HG03095 (cell line): Measurements from ENCODE around the gene GALNT15.

Source experiments
- ATAC-seq: cut with Tn5 transposase; IDR thresholded peaks from one replicate; pipeline ENCODE4 v1.9.1; 2021; ENCODE audit warnings: moderate library complexity; ENCODE audit not compliant: unreplicated experiment

Gene GALNT15

GRCh38 chr3:16150285-16150684 is 24.2 kb upstream of the GALNT15 start:
- no peak for ATAC-seq

DNA sequence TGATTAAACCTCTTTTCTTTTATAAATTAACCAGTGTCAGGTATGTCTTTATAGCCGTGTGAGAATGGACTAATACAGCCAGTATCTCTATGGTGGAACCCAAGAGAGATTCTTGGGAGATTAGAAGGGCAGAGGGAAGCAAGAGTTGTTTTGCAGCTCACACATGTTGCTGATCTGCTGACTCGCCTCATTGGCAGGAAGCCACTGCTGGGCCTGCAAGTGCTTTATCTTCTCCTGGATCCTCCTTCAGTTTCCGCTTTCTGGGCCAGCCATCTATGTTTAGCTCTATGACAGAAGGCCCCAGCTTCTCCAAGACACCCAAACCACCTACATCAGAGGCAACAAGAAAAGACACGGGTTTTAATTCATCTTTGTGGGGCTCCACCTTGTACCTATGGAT is 23.4 kb upstream of the GALNT15 start:
- ATAC-seq = no peak

DNA sequence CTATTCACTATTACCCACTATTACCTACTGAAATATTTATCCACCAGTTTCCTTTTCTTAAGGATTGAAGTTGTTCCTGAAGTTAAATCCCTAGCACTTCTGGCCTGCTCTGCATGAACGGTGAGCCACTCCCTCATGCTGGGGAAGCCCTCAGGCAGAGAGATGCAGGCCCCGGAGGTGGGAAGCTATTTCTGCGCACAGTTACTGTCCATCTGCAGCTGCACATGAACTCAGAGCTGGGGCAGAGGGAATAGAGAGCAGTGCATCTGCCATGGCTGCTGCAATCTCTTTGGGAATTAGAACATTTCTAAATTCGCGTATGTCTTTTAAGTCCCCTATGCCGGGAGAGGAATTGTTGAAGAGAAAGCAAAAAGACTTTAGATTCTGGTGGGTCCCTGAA is 6.3 kb upstream of the GALNT15 start:
- ATAC-seq = no peak

GRCh38 chr3:16171009-16171408 is 3.5 kb upstream of the GALNT15 start:
- ATAC-seq = no peak

DNA sequence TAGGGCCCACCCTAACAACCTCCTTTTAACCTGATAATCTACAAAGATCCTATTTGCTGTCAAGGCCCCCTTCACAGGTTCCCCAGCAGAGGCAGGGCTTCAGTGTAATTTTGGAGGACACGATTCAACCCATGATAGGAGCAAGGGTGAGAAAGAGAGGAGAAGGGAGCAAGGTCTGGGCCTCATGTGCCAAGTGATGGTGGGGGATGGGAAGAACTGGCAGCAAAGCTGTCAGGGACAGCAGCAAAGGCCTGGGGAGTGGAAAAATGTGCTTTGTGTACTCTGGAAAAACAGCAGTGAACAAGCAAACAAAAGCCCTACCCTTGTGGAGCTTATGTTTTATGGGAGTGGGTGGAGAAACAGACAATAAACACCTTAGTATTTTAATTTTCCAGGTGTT is 2.7 kb upstream of the GALNT15 start:
- no peak for ATAC-seq

- no peak for ATAC-seq
These were observed 1.0 kb upstream of the GALNT15 start for GRCh38 chr3:16173283-16174025.

DNA sequence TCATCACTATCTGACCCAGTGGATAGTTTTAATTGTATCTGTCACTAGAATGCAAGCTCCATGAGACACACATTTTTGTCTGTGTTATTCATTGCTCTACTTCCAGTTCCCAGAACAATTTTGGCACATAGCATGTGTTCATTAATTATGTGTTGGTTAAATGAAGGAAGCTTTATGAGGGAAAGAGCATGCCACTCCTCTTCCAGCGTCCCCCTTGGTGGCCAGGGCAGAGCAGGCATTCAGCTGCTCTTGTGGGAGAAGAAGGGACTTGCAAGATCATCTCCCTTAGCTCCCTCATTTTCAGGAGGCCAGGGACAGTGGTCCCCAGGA is 489 bp upstream of the GALNT15 start:
- ATAC-seq = no peak

GRCh38 chr3:16174976-16175901 is 759 bp downstream of the GALNT15 start:
- no peak for ATAC-seq

GRCh38 chr3:16176391-16177030 is 2.0 kb downstream of the GALNT15 start:
- no peak for ATAC-seq

GRCh38 chr3:16177382-16177781 is 2.9 kb downstream of the GALNT15 start:
- ATAC-seq = no peak

- peak; percentile 73 for ATAC-seq
These were observed 3.6 kb downstream of the GALNT15 start for GRCh38 chr3:16177962-16178627.

- ATAC-seq = no peak
These were observed 4.1 kb downstream of the GALNT15 start for GRCh38 chr3:16178628-16178988.

GRCh38 chr3:16179261-16179660 is 4.8 kb downstream of the GALNT15 start:
- ATAC-seq = no peak

- no peak for ATAC-seq
These were observed 5.6 kb downstream of the GALNT15 start for GRCh38 chr3:16179771-16180736.

DNA sequence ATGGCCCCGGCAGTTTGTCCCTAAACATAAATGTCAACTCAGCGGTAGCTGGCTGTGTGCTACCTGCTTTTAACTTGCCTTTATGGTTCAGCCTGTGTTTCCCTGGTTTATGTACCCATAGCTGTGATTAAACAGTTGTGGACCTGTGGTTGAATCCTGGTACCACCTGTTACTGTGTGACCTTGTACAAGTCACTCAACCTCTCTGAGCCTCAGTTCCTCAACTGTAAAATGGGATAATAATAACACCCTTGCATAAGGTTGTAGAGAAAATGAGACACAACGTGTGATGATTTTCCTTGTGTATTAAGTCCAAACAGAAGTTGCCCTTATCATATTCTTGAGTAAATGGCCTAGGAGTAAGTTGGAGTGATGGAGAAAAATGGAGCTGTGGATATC is 6.3 kb downstream of the GALNT15 start:
- ATAC-seq = no peak

DNA sequence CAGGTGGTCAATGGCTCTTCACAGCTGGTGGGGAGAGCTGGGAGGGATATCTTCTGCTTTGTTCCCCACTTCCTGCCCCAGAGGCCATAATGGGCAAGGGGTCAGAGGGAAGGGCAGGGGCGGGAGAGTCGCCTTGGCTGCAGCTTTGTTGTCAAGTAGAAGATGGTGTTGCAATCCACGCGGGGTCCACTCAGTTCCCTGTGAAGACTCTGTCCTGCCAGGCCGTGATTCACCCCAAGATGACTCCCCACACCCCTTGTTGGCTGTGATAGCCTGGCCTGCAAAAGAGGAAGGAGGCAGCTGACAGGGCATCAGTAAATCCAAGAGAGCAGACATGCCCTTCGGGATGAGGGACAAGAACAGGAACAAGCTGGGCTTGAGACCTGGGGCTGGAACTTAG is 6.9 kb downstream of the GALNT15 start:
- ATAC-seq = no peak

- no peak for ATAC-seq
These were observed 7.7 kb downstream of the GALNT15 start for GRCh38 chr3:16182183-16182582.

- no peak for ATAC-seq
These were observed 8.1 kb downstream of the GALNT15 start for GRCh38 chr3:16182612-16183011.

DNA sequence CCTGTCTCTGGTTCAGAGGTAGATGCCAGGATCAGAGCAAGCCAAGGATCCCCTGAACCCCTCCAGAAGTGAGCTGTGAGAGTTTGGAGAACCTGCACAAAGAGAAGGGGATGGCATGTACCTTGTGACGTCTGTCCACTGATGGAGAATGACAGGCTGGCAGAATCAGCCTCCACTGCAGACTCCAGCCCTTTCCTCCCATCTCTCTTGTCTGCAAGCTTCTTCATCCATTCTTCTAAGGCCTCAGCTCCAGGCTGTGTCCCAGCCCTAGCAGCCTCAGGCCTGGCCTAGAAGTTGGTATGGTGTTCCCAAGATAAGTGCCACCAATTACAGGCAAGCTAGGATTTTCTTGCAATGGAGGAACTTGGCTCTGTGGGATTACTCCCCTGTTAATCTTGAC is 8.6 kb downstream of the GALNT15 start:
- no peak for ATAC-seq

DNA sequence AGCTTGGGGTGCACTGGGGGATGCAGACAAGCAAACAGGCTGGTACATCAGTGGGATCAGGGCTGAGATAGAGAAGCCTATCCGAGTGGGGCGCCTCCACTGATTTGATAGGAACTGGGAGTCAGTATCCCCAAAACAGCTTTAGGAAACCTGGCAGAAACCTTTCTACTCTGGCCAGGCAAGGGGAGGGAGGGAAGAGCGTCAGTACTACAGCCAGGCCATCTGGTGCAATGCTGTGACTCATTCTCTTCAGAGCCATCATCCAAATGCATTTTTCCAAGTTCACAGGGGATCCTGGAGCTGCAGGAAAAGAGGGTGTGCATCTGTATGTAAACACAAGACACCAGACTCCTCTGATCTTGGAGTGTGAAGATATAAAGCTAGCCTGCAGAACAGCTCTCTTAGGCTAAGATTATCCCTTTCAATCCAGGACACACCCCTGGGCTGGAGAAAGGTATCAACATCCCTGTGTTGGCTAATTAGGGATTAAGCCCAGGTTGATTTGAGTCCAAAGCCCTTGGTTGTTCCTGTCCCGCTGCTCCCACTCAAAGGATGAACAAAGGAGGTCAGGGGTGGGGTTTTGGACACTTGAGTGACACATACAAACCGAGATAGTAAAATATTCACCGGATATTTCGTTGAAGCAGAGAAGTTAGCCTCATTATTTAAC is 9.3 kb downstream of the GALNT15 start:
- ATAC-seq = no peak
